NCI-H2081 (cell line): Measurements from ENCODE around the gene SLC17A2.

ENCODE experiments used
- DNase-seq, 2 experiments: peaks; one replicate each; lab custom pipeline; 2025; lab: John Stamatoyannopoulos, UW

SLC17A2 gene

GRCh38 chr6:25930532-25931410 lies at the start of gene SLC17A2:
Gene SLC17A2, minus strand, starts transcription at chr6:25930691. Its CDS starts 4,895 bp downstream, at chr6:25925796.
- no peak for DNase-seq

GRCh38 chr6:25975923-25976560 lies 45.6 kb upstream of the SLC17A2 start:
- no peak for DNase-seq

DNA sequence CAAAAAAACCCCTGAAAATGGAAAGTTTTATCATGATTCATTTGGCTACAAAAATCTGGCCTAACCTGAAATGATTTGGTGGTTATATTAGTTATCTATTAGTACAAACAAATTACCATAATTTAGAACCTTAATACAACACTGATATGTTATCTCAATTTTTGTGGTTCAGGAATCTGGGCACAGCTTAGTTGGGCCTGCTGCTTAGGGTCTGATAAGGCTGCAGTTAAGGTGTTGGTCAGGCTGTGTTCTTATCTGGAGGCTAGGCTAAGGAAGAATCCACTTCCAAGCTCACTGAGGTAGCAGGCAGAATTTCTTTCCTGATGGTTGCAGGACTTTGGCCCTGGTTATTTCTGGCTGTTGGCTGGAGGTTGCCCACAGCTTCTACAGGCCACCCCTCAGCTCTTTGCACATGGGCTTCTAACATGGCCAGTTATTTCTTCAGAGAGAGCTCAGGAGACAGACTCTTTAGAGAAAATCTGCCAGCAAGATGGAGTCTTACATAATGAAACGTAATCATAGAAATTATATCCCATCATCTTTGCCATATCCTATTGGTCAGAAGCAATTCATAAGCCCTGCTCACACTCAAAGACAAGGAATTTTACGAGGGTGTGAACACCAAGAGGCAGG lies 43.5 kb upstream of the SLC17A2 start:
- no peak for DNase-seq

GRCh38 chr6:25972902-25973301 lies 42.4 kb upstream of the SLC17A2 start:
- no peak for DNase-seq

DNA sequence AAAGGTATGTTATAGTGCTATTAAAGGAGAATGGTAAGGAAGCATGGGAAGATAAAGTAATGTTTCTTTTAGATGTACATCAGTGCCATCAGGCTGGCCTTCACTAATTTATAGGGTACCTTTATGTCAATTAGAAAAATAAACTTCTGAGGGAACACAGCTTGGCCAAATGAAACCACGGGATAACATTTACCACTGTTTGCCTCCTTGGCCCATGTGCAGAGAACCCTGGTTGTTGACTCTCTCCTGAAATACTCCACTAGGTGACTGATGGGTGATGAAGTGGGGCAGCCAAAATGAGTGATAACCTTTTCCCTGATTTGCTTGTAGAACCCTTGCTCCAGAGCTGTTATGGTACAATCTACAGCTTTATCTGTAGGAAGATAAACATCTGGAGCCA lies 41.6 kb upstream of the SLC17A2 start:
- no peak for DNase-seq

- DNase-seq = no peak
These were observed 40.8 kb upstream of the SLC17A2 start for GRCh38 chr6:25971187-25971821.

- no peak for DNase-seq
These were observed 38.3 kb upstream of the SLC17A2 start for GRCh38 chr6:25968769-25969168.

DNA sequence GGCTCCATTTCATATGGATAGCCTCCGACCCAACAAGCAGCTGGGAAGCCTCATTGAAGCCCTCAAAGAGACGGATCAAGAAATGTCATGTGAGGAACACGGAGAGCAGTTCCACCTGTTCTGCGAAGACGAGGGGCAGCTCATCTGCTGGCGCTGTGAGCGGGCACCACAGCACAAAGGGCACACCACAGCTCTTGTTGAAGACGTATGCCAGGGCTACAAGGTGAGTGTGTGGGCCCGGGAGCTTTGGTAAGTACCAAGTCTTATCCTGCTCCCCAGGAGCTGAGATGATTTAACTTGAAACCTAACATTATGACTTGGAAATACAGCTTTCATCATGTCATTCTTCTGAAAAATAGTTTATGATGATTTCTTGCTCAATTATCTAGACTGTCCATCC lies 36.2 kb upstream of the SLC17A2 start:
- DNase-seq = no peak

DNA sequence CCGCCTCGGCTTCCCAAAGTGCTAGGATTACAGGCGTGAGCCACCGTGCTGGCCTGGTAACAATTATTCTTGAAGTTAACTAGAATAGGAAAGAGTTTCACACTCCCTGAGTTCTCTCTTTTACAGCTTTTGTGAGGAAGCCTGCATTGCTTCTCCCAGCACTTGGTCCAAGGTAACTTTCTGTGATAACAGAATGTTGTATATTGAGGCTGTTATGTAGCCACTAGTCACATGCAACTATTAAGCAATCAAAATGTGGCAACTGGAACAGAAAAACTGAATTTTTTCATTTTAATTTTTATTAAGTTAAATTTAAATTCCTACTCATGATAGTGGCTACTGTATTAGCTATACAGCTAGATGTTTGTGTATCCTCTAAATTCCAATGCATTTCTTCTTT lies 34.6 kb upstream of the SLC17A2 start:
- DNase-seq = no peak

DNA sequence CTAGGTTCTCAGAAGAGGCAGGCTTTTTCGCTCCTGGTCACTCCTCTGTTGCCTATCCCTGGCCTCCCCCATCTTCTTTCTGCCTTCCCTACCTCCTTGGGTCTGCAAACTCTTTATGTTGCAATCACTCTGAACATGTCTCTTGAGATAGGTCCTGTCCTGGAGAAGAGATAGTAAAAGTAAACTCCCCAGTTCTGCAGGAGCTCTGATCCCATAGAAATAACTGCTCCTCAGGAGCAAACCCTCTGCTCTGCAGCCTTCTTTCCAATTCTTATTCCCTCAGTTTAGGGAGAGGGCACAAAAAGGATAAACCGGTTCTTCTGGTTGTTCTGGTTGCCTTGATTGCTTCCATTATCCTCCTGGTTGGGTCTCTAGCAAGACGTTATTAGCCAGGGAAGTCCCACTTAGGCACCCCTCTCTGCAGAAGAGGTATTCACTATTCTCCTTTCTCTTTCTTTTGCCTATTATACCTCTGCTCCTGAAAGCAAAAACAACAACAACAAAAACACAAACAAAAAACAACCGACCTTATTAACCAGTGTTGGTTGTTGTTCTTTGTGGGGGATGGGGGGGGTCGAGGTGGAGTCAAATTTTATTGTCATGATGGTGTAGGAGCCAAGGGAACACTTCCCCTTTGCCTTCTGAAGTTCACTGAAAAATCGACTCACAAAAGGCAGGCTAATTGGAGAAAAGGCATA lies 33.1 kb upstream of the SLC17A2 start:
- no peak for DNase-seq

GRCh38 chr6:25962149-25963127 lies 31.9 kb upstream of the SLC17A2 start, which contains the start of gene TRIM38:
Gene TRIM38, plus strand, starts transcription at chr6:25962802. Its CDS starts 3,721 bp downstream, at chr6:25966523.
- DNase-seq = no peak

- DNase-seq = no peak
These were observed 31.2 kb upstream of the SLC17A2 start for GRCh38 chr6:25961619-25962148.

DNA sequence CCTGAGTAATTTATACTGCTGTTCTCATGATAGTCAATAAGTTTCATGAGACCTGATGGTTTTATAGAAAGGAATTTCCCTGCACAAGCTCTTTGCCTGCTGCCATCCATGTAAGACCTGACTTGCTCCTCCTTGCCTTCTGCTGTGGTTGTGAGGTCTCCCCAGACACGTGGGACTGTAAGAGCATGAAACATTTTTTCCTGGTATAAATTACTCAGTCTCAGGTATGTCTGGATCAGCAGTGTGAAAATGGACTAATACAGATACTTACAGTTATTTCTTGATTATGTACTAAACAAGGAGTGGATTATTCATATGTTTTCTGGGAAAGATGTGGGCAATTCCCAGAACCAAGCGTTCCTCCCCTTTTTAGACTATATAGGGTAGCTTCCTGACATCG lies 30.2 kb upstream of the SLC17A2 start:
- DNase-seq = no peak

DNA sequence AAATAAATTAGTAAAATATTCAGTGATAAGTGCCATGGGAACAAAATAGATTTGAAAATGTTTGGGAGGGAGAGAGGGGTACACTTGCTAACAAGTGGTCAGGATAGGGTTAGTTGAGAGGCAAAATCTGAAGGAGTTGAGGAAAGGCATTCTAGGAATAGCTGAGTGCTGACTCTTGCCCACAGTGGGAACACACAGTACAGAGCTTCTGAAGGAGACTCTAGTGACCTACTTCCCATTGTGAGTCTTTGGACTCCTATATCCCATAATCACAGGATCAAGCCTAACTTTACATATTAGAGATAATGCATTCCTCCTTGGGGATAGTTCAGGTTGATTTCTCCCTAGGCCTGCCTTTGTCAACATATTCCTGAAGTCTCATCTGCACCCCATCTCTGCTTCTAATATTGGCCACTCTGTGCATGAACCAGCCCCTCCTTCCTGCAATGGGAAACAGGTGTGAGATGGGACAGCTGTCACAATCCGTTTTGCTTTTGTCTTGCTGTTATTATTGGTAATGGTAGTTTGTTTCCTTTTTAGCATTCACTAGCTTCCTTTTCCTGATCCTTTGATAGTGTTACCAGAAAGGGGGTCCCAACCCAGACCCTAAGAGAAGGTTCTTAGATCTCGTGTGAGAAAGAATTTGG lies 29.5 kb upstream of the SLC17A2 start:
- DNase-seq = no peak

DNA sequence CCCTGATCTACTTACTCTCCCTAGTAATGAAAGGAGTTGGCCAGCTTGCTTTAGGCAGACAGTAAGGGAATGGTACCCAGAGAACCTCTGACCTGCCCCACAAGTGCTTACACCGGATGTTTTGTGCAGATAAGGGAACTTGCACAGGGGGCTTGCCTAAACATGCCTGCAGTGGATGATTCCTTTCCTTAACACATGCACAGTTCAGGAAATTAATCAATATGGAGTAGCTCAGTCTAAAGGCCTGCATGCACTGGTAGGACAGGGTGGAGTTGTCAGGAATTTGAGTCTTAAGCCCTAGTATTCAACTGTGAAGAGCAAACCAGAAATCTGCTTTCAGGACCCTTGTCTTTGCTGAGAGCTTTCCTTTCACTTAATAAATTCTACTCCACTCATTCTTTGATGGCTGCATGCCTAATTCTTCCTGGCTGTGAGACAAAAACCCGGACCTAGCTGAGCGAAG lies 28.2 kb upstream of the SLC17A2 start:
- DNase-seq = no peak

- no peak for DNase-seq
These were observed 25.7 kb upstream of the SLC17A2 start for GRCh38 chr6:25956226-25956625.

DNA sequence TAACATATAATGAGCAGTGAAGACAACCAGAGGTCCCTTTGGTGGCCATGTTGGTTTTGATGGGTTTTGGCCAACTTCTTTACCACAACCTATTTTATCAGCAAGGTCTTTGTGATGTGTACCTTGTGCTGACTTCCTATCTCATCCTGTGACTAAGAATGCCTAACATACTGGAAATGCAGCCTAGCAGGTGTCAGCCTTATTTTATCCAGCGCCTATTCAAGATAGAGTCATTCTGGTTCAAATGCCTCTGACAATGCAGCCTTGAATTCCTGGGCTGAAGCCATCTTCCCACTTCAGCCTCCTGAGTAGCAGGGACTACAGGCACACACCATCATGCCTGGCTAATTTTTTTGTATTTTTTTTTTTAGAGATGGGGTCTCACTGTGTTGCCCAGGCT lies 24.3 kb upstream of the SLC17A2 start:
- DNase-seq = no peak

GRCh38 chr6:25953733-25954132 lies 23.2 kb upstream of the SLC17A2 start:
- no peak for DNase-seq

- DNase-seq = no peak
These were observed 22.0 kb upstream of the SLC17A2 start for GRCh38 chr6:25952535-25952934.
